Measurements from ENCODE around the gene NBEA. TPM values are rescaled to one million over a fixed set of nuclear protein-coding genes. Genes with fewer than 3 reads are reported as not detected.

NBEA gene
- total and polyA plus RNA-seq, 2 experiments from 2014 or later, result 2.6 to 12.3 TPM

GRCh38 chr13:35160896-35161295 is 218.8 kb downstream of the NBEA start:
- no peaks in the 10 kb centered on the region for H3K36me3 ChIP-seq (replicated peaks; ENCODE audit: insufficient read depth, low read depth)
- WGBS (ENCODE audit: low lambda C conversion rate, missing lambda C conversion rate), result 55% methylated on average over 3 of the region's 3 CpGs
- H3K27me3 ChIP-seq, result no peaks in the 10 kb centered on the region
- H3K79me2 ChIP-seq, result no peaks in the 10 kb centered on the region
- H3K4me1 ChIP-seq (ENCODE audit: insufficient read depth), result no peaks in the 10 kb centered on the region
- DNase-seq (ENCODE audit: low spot score), result no peak
- no peaks in the 10 kb centered on the region for H3K9me2 ChIP-seq (replicated peaks; ENCODE audit: insufficient read depth)
- no peaks in the 10 kb centered on the region for H3K9me3 ChIP-seq (ENCODE audit: low read depth)
- H3K27ac ChIP-seq, result peak overlapping the region; percentile 60
- H2AFZ ChIP-seq, result no peak overlapping the region
- no peak for TF ChIP-seq EZH2 (IDR thresholded peaks at IDR 0.05; ENCODE audit: borderline replicate concordance)
- TF ChIP-seq CTCF (IDR thresholded peaks at IDR 0.05; ENCODE audit: poor library complexity), result no peak
- TF ChIP-seq EZH2phosphoT487 (IDR thresholded peaks at IDR 0.05; ENCODE audit: low read depth, severe bottlenecking, unreplicated experiment), result no peak
- no peaks in the 10 kb centered on the region for H4K20me1 ChIP-seq (ENCODE audit: insufficient read depth, poor library complexity, severe bottlenecking)
- H3K4me2 ChIP-seq, result no peak overlapping the region
- H3K4me3 ChIP-seq, result no peak overlapping the region

DNA sequence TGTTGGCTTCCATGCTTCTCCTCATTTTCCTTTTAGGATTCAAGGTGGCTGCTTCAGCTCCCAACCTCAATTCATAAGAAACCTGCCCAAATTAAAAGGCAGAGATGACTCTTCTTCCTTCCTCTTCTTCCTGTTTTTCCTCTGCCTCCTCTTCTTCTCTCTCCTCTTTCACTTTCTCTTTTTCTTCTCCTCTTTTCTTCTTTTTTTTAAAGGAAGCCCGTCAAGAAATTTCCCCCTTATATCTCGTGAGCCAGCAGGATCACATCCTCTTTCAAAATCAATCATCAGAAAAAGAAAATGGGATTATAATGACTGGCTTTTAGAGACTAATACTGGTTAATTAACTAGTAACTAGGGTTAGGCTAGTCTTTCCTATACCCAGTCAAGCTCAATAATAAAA is 220.3 kb downstream of the NBEA start:
- no peaks in the 10 kb centered on the region for H4K20me1 ChIP-seq (ENCODE audit: insufficient read depth, poor library complexity, severe bottlenecking)
- WGBS (ENCODE audit: low lambda C conversion rate, missing lambda C conversion rate), result 74% methylated on average over 2 of the region's 2 CpGs
- H3K4me1 ChIP-seq (ENCODE audit: insufficient read depth), result no peaks in the 10 kb centered on the region
- H3K4me2 ChIP-seq, result no peak overlapping the region
- H3K9me3 ChIP-seq (ENCODE audit: low read depth), result no peaks in the 10 kb centered on the region
- no peaks in the 10 kb centered on the region for H3K79me2 ChIP-seq
- H3K27ac ChIP-seq, result no peak overlapping the region
- no peaks in the 10 kb centered on the region for H3K36me3 ChIP-seq (replicated peaks; ENCODE audit: insufficient read depth, low read depth)
- TF ChIP-seq EZH2phosphoT487 (IDR thresholded peaks at IDR 0.05; ENCODE audit: low read depth, severe bottlenecking, unreplicated experiment) (no peak), CTCF (IDR thresholded peaks at IDR 0.05; ENCODE audit: poor library complexity) (no peak), EZH2 (IDR thresholded peaks at IDR 0.05; ENCODE audit: borderline replicate concordance) (no peak)
- no peak overlapping the region for H2AFZ ChIP-seq
- no peaks in the 10 kb centered on the region for H3K27me3 ChIP-seq
- H3K9me2 ChIP-seq (replicated peaks; ENCODE audit: insufficient read depth), result no peaks in the 10 kb centered on the region
- no peak for DNase-seq (ENCODE audit: low spot score)
- no peak overlapping the region for H3K4me3 ChIP-seq

DNA sequence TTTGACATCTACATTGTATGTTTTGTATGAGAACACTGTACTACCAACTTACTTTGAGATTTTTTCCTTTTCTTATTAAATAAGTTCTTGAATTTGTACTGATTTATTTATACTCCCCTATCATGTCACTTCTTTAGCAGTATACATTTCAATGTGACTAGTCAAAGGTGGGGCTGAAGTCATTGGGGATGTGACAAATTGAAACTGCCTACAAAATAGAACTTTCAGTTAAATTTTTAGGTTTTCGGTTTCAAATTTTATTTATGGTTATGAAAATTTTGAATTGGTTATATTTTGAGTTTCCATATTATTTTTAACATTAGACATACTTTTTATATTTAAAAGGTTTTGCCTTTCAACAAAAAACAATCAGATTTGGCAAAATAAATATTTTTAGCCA is 221.6 kb downstream of the NBEA start:
- Histone ChIP-seq H3K4me3 (no peak overlapping the region), H4K20me1 (ENCODE audit: insufficient read depth, poor library complexity, severe bottlenecking) (no peaks in the 10 kb centered on the region), H3K4me2 (no peak overlapping the region), H3K27ac (no peak overlapping the region), H3K9me3 (ENCODE audit: low read depth) (no peaks in the 10 kb centered on the region), H2AFZ (no peak overlapping the region), H3K27me3 (no peaks in the 10 kb centered on the region), H3K9me2 (replicated peaks; ENCODE audit: insufficient read depth) (no peaks in the 10 kb centered on the region), H3K4me1 (ENCODE audit: insufficient read depth) (no peaks in the 10 kb centered on the region), H3K36me3 (replicated peaks; ENCODE audit: insufficient read depth, low read depth) (no peaks in the 10 kb centered on the region), H3K79me2 (no peaks in the 10 kb centered on the region)
- 94% methylated on average over 1 of the region's 1 CpG for WGBS (ENCODE audit: low lambda C conversion rate, missing lambda C conversion rate)
- DNase-seq (ENCODE audit: low spot score), result no peak
- TF ChIP-seq EZH2 (IDR thresholded peaks at IDR 0.05; ENCODE audit: borderline replicate concordance) (no peak), CTCF (IDR thresholded peaks at IDR 0.05; ENCODE audit: poor library complexity) (no peak)

DNA sequence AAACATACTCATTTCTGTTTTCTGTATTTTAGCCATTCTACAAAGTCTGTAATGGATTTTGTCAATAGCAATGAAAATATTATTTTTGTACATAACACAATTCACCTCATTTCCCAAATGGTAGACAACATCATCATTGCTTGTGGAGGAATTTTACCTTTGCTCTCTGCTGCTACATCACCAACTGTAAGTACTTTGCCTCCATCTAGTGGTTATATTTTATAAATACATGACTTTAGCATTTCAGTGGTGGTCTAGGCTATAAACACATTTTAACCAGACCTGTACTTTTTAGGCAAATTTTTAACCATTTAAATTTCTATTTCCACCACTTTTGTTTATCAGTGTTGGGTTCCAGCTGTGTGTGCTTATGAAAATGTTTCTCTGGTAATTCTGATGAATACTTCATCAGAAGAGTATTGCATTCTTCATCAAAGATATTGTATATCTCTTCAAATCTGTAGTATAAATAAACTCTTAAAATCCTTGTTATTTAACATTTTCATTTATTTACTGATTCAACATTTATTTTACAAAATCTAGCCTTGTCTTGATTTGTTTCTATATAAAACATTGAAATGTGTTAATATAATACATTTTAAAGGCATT is 222.4 kb downstream of the NBEA start:
- TF ChIP-seq EZH2 (IDR thresholded peaks at IDR 0.05; ENCODE audit: borderline replicate concordance), result no peak
- peak; percentile 72 for TF ChIP-seq CTCF (IDR thresholded peaks at IDR 0.05; ENCODE audit: poor library complexity)
- no peak for TF ChIP-seq EZH2phosphoT487 (IDR thresholded peaks at IDR 0.05; ENCODE audit: low read depth, severe bottlenecking, unreplicated experiment)
- H3K9me2 ChIP-seq (replicated peaks; ENCODE audit: insufficient read depth), result no peaks in the 10 kb centered on the region
- no peak overlapping the region for H3K27ac ChIP-seq
- no peaks in the 10 kb centered on the region for H3K79me2 ChIP-seq
- H3K27me3 ChIP-seq, result no peaks in the 10 kb centered on the region
- H3K4me2 ChIP-seq, result no peak overlapping the region
- H3K36me3 ChIP-seq (replicated peaks; ENCODE audit: insufficient read depth, low read depth), result no peaks in the 10 kb centered on the region
- DNase-seq (ENCODE audit: low spot score), result peak; percentile 42
- no peak overlapping the region for H3K4me3 ChIP-seq
- no peak overlapping the region for H2AFZ ChIP-seq
- no peaks in the 10 kb centered on the region for H3K4me1 ChIP-seq (ENCODE audit: insufficient read depth)
- H3K9me3 ChIP-seq (ENCODE audit: low read depth), result no peaks in the 10 kb centered on the region
- no peaks in the 10 kb centered on the region for H4K20me1 ChIP-seq (ENCODE audit: insufficient read depth, poor library complexity, severe bottlenecking)

Measured in hepatocyte (in vitro differentiated cells).